Upper lobe of right lung (tissue), 1 donor: ENCODE measurements around the gene ALDH16A1. TPM values are rescaled to one million over a fixed set of nuclear protein-coding genes. Genes with fewer than 3 reads are reported as not detected.
A peak's percentile ranks its signal among the peaks of the same experiment; 100 is the strongest.

Experiments
- ATAC-seq: fragments of 200-7000 bp; cut with Tn5 transposase; one replicate; pipeline ENCODE4 v1.9.1; 2020; ENCODE audit warnings: mild to moderate bottlenecking, moderate library complexity
- DNase-seq: peaks from one replicate; pipeline ENCODE4 v3.0.0-alpha.2; 2020
- H3K27ac ChIP-seq: fragments of 200-600 bp; one replicate; pipeline ENCODE4 v1.8.0; 2022
- H3K27me3 ChIP-seq: fragments of 200-600 bp; one replicate; pipeline ENCODE4 v1.8.0; 2022; ENCODE audit warnings: mild to moderate bottlenecking
- H3K36me3 ChIP-seq: fragments of 200-600 bp; one replicate; pipeline ENCODE4 v1.8.0; 2022
- H3K4me1 ChIP-seq: fragments of 200-600 bp; one replicate; pipeline ENCODE4 v1.8.0; 2022
- H3K4me3 ChIP-seq: fragments of 200-600 bp; one replicate; pipeline ENCODE4 v1.8.0; 2022; ENCODE audit warnings: mild to moderate bottlenecking
- H3K9me3 ChIP-seq: fragments of 200-600 bp; one replicate; pipeline ENCODE4 v1.8.0; 2022
- intact Hi-C: fragments of 100-400 bp; cut with DNase I; formaldehyde crosslinking; loops from one replicate; pipeline ENCODE4 v1.11.0; 2022
- total RNA-seq: library from RNA; stranded (reverse); fragmentation: NEBNext Ultra II Directional; extraction: Animal tissue kit (Norgen Biotek cat#: 25700); gene quantifications from one replicate; pipeline ENCODE4 v1.2.1, GENCODE V29; 2021
- TF ChIP-seq, protein P1 (sequence below): fragments of 200-600 bp; IDR thresholded peaks from one replicate; pipeline ENCODE4 v1.8.0; 2022; ENCODE audit warnings: antibody characterized with exemption
- donor health status: DM: no; HTN: yes; CAD: no; lungs with severe emphysema.

ALDH16A1 gene
- total RNA-seq, 1 donor from 2014 or later, result 32.3 TPM

DNA sequence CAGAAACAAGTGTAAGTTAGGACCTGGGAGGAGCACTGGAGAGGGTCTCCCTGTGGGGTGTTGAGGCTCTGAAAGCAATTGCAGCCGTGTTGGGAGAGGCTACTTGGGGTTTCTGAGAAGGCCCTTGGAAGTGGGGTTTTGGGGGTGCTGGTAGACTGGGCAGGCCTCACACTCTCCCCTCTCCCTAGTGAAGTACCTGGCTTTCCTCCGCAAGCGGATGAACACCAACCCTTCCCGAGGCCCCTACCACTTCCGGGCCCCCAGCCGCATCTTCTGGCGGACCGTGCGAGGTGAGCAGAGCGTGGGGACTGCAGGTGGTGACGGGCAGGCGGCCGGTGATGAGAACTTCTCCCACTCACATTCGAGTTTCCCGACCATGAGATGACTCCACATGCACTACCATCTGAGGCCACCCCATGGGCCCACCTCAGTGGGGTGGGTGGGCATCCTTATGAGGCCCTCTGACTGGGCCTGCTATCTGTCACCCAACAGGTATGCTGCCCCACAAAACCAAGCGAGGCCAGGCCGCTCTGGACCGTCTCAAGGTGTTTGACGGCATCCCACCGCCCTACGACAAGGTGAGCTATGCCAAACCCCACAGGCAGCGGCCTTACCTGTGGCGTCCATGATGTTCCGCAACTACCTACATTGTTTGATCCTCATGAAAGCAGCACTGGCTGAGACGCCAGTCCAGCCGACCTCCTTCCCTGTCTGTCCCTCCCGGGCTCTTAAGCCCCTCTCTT is 37.4 kb downstream of the ALDH16A1 start:
- peak overlapping the region; percentile 97 for H3K27ac ChIP-seq
- peak overlapping the region; percentile 100 for H3K4me3 ChIP-seq
- H3K9me3 ChIP-seq, result no peaks in the 10 kb centered on the region
- H3K36me3 ChIP-seq, result peaks cover 48% of the 10 kb centered on the region
- intact Hi-C loops, result no loop called here
- TF ChIP-seq, protein P1, sequence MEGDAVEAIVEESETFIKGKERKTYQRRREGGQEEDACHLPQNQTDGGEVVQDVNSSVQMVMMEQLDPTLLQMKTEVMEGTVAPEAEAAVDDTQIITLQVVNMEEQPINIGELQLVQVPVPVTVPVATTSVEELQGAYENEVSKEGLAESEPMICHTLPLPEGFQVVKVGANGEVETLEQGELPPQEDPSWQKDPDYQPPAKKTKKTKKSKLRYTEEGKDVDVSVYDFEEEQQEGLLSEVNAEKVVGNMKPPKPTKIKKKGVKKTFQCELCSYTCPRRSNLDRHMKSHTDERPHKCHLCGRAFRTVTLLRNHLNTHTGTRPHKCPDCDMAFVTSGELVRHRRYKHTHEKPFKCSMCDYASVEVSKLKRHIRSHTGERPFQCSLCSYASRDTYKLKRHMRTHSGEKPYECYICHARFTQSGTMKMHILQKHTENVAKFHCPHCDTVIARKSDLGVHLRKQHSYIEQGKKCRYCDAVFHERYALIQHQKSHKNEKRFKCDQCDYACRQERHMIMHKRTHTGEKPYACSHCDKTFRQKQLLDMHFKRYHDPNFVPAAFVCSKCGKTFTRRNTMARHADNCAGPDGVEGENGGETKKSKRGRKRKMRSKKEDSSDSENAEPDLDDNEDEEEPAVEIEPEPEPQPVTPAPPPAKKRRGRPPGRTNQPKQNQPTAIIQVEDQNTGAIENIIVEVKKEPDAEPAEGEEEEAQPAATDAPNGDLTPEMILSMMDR, result no peak
- ATAC-seq (no peak), DNase-seq (no peak)
- no peaks in the 10 kb centered on the region for H3K27me3 ChIP-seq
- H3K4me1 ChIP-seq, result peaks cover 27% of the 10 kb centered on the region

DNA sequence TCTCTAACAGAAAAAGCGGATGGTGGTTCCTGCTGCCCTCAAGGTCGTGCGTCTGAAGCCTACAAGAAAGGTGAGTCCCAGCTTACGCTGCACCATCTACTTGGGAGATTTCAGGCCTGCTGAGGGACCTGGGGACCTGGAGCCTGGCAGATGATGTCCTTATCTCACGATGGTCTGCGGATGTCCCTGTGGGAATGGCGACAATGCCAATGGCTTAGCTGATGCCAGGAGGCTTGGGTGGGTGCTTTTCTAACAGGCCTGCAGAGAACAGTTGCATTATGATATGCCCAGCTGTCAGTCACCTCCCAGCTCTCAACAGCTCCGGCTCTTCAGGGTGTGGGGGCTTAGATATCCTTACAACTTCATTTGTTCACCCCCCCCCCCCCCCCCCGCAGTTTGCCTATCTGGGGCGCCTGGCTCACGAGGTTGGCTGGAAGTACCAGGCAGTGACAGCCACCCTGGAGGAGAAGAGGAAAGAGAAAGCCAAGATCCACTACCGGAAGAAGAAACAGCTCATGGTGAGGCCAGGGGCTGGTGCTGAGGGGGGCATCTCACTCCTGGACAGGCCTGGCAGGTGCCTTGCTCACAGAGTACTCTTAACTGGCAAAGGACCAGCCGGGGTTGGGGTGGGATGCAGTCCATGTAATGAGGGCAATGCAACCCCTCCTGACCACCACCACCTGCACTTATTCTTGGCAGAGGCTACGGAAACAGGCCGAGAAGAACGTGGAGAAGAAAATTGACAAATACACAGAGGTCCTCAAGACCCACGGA is 38.2 kb downstream of the ALDH16A1 start:
- TF ChIP-seq, protein P1, result no peak
- H3K9me3 ChIP-seq, result no peaks in the 10 kb centered on the region
- H3K4me1 ChIP-seq, result peaks cover 27% of the 10 kb centered on the region
- intact Hi-C loops, result no loop called here
- no peak for ATAC-seq
- H3K27ac ChIP-seq, result no peak overlapping the region
- peaks cover 48% of the 10 kb centered on the region for H3K36me3 ChIP-seq
- no peak for DNase-seq
- H3K4me3 ChIP-seq, result no peak overlapping the region
- no peaks in the 10 kb centered on the region for H3K27me3 ChIP-seq

DNA sequence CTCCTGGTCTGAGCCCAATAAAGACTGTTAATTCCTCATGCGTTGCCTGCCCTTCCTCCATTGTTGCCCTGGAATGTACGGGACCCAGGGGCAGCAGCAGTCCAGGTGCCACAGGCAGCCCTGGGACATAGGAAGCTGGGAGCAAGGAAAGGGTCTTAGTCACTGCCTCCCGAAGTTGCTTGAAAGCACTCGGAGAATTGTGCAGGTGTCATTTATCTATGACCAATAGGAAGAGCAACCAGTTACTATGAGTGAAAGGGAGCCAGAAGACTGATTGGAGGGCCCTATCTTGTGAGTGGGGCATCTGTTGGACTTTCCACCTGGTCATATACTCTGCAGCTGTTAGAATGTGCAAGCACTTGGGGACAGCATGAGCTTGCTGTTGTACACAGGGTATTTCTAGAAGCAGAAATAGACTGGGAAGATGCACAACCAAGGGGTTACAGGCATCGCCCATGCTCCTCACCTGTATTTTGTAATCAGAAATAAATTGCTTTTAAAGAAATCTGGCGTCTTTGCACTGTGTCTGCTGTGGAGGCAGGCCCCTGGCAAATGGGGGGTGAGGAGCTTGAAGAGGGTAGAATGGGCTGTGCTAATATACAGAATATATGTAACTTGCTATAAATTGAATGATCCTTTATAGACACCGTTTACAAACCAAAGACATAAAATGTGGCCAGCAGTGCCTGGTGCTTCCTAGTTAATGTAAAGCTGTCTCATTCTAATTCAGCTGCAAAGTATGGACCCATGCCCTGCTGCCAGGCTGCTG is 39.0 kb downstream of the ALDH16A1 start:
- intact Hi-C loops, result no loop called here
- Histone ChIP-seq H3K4me1 (peaks cover 28% of the 10 kb centered on the region), H3K27ac (no peak overlapping the region), H3K36me3 (peaks cover 48% of the 10 kb centered on the region), H3K27me3 (no peaks in the 10 kb centered on the region), H3K9me3 (no peaks in the 10 kb centered on the region), H3K4me3 (no peak overlapping the region)
- ATAC-seq (no peak), DNase-seq (no peak)
- TF ChIP-seq, protein P1, result no peak

DNA sequence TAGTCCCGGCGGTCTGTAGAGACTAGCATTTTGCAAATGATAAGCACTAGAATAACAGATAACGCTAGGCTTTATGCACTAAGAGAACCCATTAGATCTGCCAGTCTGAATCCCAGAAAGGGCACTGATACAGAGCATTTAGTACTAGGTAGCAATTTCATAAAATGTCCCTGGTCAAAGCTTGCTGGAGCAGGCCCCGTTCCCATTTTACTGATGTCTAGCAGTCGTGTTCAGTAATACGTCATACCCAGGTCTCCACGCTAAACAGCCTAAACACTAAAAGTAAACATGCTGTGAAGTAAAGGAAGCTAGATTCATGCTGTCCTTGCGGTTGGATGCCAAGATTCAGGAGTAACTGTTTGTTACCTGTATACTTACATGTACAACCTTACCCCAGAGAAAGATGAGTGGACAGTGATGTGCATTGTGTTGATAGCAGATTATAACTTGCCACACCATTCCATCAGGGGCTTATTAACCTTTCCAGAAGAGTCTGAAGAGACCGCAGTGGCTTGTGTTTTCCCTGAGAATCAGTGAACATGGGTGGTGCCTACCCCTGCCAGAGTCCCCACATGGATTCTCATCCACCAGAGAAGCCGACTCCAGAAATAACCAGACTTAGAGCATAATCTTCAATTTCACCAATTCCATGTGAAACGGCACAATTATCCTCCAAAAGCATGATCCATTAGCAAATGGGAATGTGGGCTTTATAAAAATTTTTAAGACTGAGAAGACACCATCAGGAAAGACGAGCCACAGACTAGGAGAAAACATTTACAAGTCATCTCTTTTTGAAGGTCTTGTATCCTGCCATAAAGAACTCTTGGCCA is 39.8 kb downstream of the ALDH16A1 start:
- Histone ChIP-seq H3K36me3 (peaks cover 56% of the 10 kb centered on the region), H3K27me3 (no peaks in the 10 kb centered on the region), H3K4me3 (no peak overlapping the region), H3K9me3 (no peaks in the 10 kb centered on the region), H3K4me1 (peaks cover 36% of the 10 kb centered on the region), H3K27ac (no peak overlapping the region)
- intact Hi-C loops, result no loop called here
- DNase-seq, result no peak
- TF ChIP-seq, protein P1, result no peak
- no peak for ATAC-seq

DNA sequence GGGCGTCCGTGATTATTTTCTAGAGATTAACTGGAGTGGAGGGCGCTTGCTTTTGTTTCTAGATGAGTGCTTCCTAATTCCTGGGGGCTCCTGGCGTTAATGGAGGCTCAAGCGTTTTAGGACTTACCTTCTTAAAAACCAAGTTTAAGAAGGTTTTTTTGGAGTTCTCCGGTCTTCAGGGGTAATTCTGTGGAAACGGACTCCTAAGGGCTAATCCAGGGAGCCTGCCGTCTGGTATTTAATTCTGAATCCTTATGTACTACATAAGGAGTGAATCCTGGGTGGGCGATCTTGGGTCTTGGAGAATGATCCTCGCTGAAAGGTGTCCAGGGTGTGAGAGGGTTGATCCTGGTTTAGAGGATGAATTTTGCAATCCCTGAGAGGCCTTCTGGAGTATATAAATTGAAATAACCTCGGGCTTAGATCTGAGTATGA is 43.6 kb downstream of the ALDH16A1 start:
- peaks cover 38% of the 10 kb centered on the region for H3K4me1 ChIP-seq
- peaks cover 49% of the 10 kb centered on the region for H3K36me3 ChIP-seq
- no peaks in the 10 kb centered on the region for H3K9me3 ChIP-seq
- peak overlapping the region; percentile 93 for H3K27ac ChIP-seq
- ATAC-seq (no peak), DNase-seq (no peak)
- peak overlapping the region; percentile 98 for H3K4me3 ChIP-seq
- TF ChIP-seq, protein P1, result no peak
- intact Hi-C loops, result no loop called here
- no peaks in the 10 kb centered on the region for H3K27me3 ChIP-seq
